Measurements from ENCODE around the gene CLEC18C.

CLEC18C gene

DNA sequence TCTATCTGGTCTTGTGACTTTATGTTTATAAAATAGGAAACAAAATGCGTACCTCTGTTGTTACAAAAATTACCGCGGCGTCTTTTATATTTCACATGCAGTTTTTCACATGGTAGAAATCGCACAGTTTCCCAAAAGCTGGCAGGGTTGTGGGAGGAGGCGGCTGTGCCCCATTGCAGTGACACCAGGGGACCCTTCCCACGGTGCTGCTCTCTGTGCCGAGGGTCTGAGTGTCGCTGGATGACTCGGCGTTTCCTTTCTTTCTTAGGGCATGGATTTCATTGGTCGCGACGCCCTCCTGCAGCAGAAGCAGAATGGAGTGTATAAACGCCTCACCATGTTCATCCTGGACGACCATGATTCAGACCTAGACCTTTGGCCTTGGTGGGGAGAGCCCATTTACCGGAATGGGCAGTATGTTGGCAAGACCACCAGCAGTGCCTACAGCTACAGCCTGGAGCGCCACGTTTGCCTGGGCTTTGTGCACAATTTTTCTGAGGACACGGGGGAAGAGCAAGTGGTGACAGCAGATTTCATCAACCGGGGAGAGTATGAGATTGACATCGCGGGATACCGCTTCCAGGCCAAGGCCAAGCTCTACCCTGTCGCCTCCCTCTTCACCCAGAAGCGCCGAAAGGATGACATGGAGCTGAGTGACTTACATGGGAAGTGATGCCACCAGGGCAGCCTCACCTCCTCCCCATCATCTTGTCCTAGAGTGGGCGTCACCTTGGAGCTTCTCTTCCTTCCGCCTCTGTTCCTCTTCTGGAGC, 17.2 kb upstream of the CLEC18C start:
- Histone ChIP-seq H3K27ac (ENCODE audit: low read depth, low read length, poor library complexity, severe bottlenecking) (no peak overlapping the region), H3K4me1 (ENCODE audit: insufficient read depth, low read length, severe bottlenecking) (no peaks in the 10 kb centered on the region), H4K20me1 (ENCODE audit: insufficient read depth, low read length) (no peaks in the 10 kb centered on the region), H3K36me3 (ENCODE audit: insufficient read depth, low read length) (peaks cover 92% of the 10 kb centered on the region), H3K9me3 (ENCODE audit: low read length) (no peaks in the 10 kb centered on the region), H2AFZ (ENCODE audit: low read length) (no peak overlapping the region), H3K79me2 (ENCODE audit: insufficient read depth, low read length) (no peaks in the 10 kb centered on the region), H3K4me3 (ENCODE audit: low read depth, low read length, poor library complexity, severe bottlenecking) (no peak overlapping the region), H3K27me3 (ENCODE audit: insufficient read depth, low read length) (no peaks in the 10 kb centered on the region), H3K9me2 (ENCODE audit: low read depth, low read length) (no peaks in the 10 kb centered on the region), H3K4me2 (ENCODE audit: low read length) (no peak overlapping the region), H3K9ac (ENCODE audit: low read length) (no peak overlapping the region), H3F3A (ENCODE audit: insufficient read depth, low read length) (no peaks in the 10 kb centered on the region)
- no peak for TF ChIP-seq EZH2 (IDR thresholded peaks at IDR 0.05; ENCODE audit: borderline replicate concordance, low read length)
- TF ChIP-seq, protein P1, sequence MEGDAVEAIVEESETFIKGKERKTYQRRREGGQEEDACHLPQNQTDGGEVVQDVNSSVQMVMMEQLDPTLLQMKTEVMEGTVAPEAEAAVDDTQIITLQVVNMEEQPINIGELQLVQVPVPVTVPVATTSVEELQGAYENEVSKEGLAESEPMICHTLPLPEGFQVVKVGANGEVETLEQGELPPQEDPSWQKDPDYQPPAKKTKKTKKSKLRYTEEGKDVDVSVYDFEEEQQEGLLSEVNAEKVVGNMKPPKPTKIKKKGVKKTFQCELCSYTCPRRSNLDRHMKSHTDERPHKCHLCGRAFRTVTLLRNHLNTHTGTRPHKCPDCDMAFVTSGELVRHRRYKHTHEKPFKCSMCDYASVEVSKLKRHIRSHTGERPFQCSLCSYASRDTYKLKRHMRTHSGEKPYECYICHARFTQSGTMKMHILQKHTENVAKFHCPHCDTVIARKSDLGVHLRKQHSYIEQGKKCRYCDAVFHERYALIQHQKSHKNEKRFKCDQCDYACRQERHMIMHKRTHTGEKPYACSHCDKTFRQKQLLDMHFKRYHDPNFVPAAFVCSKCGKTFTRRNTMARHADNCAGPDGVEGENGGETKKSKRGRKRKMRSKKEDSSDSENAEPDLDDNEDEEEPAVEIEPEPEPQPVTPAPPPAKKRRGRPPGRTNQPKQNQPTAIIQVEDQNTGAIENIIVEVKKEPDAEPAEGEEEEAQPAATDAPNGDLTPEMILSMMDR (IDR thresholded peaks at IDR 0.05; ENCODE audit: low read length): no peak

DNA sequence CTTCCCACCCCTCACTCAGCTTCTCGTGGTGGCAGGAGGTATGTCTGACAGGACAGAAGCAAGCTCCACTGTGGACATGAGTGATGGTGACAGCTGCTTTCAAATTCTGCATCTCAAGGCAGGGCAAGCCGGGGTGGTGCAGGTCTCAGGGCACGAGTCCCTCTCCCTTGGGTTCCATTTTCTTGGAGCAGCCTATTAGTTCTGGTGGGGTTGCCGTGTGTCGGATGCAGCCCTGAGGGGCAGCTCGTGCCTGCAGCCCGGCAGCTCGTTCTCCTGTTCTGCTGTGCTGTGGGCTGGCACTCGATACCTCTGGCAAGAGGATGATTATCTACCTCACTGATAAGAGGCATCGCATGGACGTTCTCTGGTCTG, 16.5 kb upstream of the CLEC18C start:
- H3K9me3 ChIP-seq (ENCODE audit: low read length): no peaks in the 10 kb centered on the region
- H4K20me1 ChIP-seq (ENCODE audit: insufficient read depth, low read length): no peaks in the 10 kb centered on the region
- H3K79me2 ChIP-seq (ENCODE audit: insufficient read depth, low read length): no peaks in the 10 kb centered on the region
- no peaks in the 10 kb centered on the region for H3K4me1 ChIP-seq (ENCODE audit: insufficient read depth, low read length, severe bottlenecking)
- H3F3A ChIP-seq (ENCODE audit: insufficient read depth, low read length): no peaks in the 10 kb centered on the region
- H3K36me3 ChIP-seq (ENCODE audit: insufficient read depth, low read length): peaks cover 92% of the 10 kb centered on the region
- no peak overlapping the region for H3K9ac ChIP-seq (ENCODE audit: low read length)
- no peak overlapping the region for H2AFZ ChIP-seq (ENCODE audit: low read length)
- no peak overlapping the region for H3K27ac ChIP-seq (ENCODE audit: low read depth, low read length, poor library complexity, severe bottlenecking)
- TF ChIP-seq, protein P1 (IDR thresholded peaks at IDR 0.05; ENCODE audit: low read length): no peak
- no peak for TF ChIP-seq EZH2 (IDR thresholded peaks at IDR 0.05; ENCODE audit: borderline replicate concordance, low read length)
- H3K27me3 ChIP-seq (ENCODE audit: insufficient read depth, low read length): no peaks in the 10 kb centered on the region
- H3K4me3 ChIP-seq (ENCODE audit: low read depth, low read length, poor library complexity, severe bottlenecking): no peak overlapping the region
- H3K9me2 ChIP-seq (ENCODE audit: low read depth, low read length): no peaks in the 10 kb centered on the region
- no peak overlapping the region for H3K4me2 ChIP-seq (ENCODE audit: low read length)

DNA sequence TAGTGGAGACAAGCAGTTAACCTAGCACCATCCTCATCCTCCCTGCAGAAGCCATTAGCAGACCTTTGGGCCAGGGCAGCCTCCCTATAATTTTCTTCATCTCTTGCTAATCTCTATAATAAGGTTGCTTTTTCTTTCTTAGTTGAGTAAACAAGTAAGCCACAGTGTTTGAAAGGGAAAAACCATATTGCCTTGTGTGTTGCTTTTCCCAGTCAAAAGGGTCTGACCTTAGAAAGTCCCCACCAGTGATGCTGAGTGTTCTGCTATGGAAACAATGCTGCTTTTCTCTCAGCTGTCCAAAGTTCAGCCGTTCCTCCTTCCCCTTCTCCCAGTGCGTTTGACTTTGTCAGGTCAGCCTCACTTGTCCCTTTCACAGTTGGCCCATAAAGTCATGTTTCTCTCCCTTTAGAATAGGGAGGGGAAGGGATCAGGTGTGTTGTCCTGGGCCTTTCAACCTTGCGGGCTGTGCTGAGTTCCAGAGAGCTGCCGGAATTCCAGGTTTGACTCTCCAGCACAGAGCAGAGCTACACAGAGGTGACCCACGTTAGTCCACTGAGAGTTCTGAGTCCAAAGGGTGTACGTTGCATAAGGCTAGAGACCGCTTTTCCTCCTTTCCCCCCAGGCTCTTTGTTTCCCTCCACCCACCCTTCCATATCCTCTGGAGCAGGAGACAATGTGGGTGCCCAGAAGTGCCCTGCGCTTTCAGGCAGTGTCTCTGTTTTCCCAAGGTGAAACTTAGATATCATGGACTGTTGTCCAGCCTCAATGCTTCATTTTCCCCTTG, 15.9 kb upstream of the CLEC18C start:
- no peaks in the 10 kb centered on the region for H3K4me1 ChIP-seq (ENCODE audit: insufficient read depth, low read length, severe bottlenecking)
- no peaks in the 10 kb centered on the region for H4K20me1 ChIP-seq (ENCODE audit: insufficient read depth, low read length)
- H3K27ac ChIP-seq (ENCODE audit: low read depth, low read length, poor library complexity, severe bottlenecking): no peak overlapping the region

More for the DNA sequence above, 15.9 kb upstream of the CLEC18C start:
- H3K79me2 ChIP-seq (ENCODE audit: insufficient read depth, low read length): no peaks in the 10 kb centered on the region
- H3K9me2 ChIP-seq (ENCODE audit: low read depth, low read length): no peaks in the 10 kb centered on the region
- H3K4me3 ChIP-seq (ENCODE audit: low read depth, low read length, poor library complexity, severe bottlenecking): no peak overlapping the region
- no peaks in the 10 kb centered on the region for H3K27me3 ChIP-seq (ENCODE audit: insufficient read depth, low read length)
- no peak overlapping the region for H3K4me2 ChIP-seq (ENCODE audit: low read length)
- H3K9me3 ChIP-seq (ENCODE audit: low read length): no peaks in the 10 kb centered on the region
- H3K36me3 ChIP-seq (ENCODE audit: insufficient read depth, low read length): peaks cover 92% of the 10 kb centered on the region
- no peak overlapping the region for H2AFZ ChIP-seq (ENCODE audit: low read length)
- no peak for TF ChIP-seq EZH2 (IDR thresholded peaks at IDR 0.05; ENCODE audit: borderline replicate concordance, low read length)
- TF ChIP-seq, protein P1 (IDR thresholded peaks at IDR 0.05; ENCODE audit: low read length): no peak
- H3F3A ChIP-seq (ENCODE audit: insufficient read depth, low read length): no peaks in the 10 kb centered on the region
- H3K9ac ChIP-seq (ENCODE audit: low read length): no peak overlapping the region

Data from OCI-LY1 (cell line).